PC-9 (cell line): ENCODE data around the gene ICA1. TPM values are rescaled to one million over a fixed set of nuclear protein-coding genes. Genes with fewer than 3 reads are reported as not detected.

Experiments
- BruUV-seq: library from RNA; stranded (reverse); fragments of 400-500 nt; replicated peaks from 2 replicates; lab custom pipeline; 2021; lab: Mats Ljungman, UMichigan
- CTCF ChIA-PET: fragments of 300-600 bp; sonication (Branson Sonifier 250); formaldehyde crosslinking; loops from one replicate; lab custom pipeline; 2022; ENCODE audit warnings: antibody characterized with exemption; lab: Charles Lee
- POLR2A ChIA-PET: fragments of 300-600 bp; sonication (Branson Sonifier 250); formaldehyde crosslinking; loops from one replicate; lab custom pipeline; 2022; ENCODE audit warnings: antibody characterized with exemption; ENCODE audit not compliant: unreplicated experiment; lab: Charles Lee
- DNase-seq, 2 experiments: peaks; one replicate each; pipeline versions ENCODE4 v3.0.0 to v3.0.0-alpha.2; 2015 to 2022; ENCODE audit warnings: mixed read lengths in 1 of 2
- H2AFZ ChIP-seq: fragments of 200-600 bp; sonication (generic); 2 replicates; pipeline ENCODE4 v1.8.1; 2017; ENCODE audit warnings: antibody characterized with exemption
- H3F3A ChIP-seq: fragments of 200-600 bp; sonication (generic); 2 replicates; pipeline ENCODE4 v1.8.1; 2017; ENCODE audit warnings: antibody characterized with exemption, mild to moderate bottlenecking, low read depth; ENCODE audit not compliant: insufficient read depth
- H3K27ac ChIP-seq: fragments of 200-600 bp; sonication (generic); 2 replicates; pipeline ENCODE4 v1.6.1; 2016; ENCODE audit warnings: mixed run types
- H3K27me3 ChIP-seq: fragments of 200-600 bp; sonication (generic); 2 replicates; pipeline ENCODE4 v1.6.1; 2016; ENCODE audit warnings: low read depth, mixed run types; ENCODE audit not compliant: insufficient read depth
- H3K36me3 ChIP-seq: fragments of 200-600 bp; sonication (generic); 2 replicates; pipeline ENCODE4 v1.6.1; 2016; ENCODE audit warnings: low read depth, mixed run types
- H3K4me1 ChIP-seq: fragments of 200-600 bp; sonication (generic); replicated peaks from 2 replicates; pipeline ENCODE4 v1.6.1; 2016; ENCODE audit warnings: mixed run types; ENCODE audit not compliant: insufficient read depth
- H3K4me2 ChIP-seq: fragments of 200-600 bp; sonication (generic); 2 replicates; pipeline ENCODE4 v1.6.1; 2017; ENCODE audit warnings: mixed run types
- H3K4me3 ChIP-seq: fragments of 200-600 bp; sonication (generic); 2 replicates; pipeline ENCODE4 v1.6.1; 2016; ENCODE audit warnings: mixed run types
- H3K79me2 ChIP-seq: fragments of 200-600 bp; sonication (generic); 2 replicates; pipeline ENCODE4 v1.6.1; 2017; ENCODE audit warnings: low read depth, mixed run types
- H3K9me2 ChIP-seq: fragments of 200-600 bp; sonication (generic); 2 replicates; pipeline ENCODE4 v1.8.1; 2017; ENCODE audit warnings: mild to moderate bottlenecking; ENCODE audit not compliant: insufficient read depth
- H3K9me3 ChIP-seq: fragments of 200-600 bp; sonication (generic); 2 replicates; pipeline ENCODE4 v1.8.1; 2016; ENCODE audit warnings: low read depth; ENCODE audit not compliant: insufficient read depth
- H4K20me1 ChIP-seq: fragments of 200-600 bp; sonication (generic); 2 replicates; pipeline ENCODE4 v1.8.1; 2017; ENCODE audit not compliant: insufficient read depth
- CTCF ChIP-seq: fragments of 200-600 bp; sonication (generic); conservative IDR thresholded peaks from 2 replicates; pipeline ENCODE4 v1.6.1; 2017; ENCODE audit warnings: mixed run types, antibody characterized with exemption, mild to moderate bottlenecking, moderate library complexity
- EZH2 ChIP-seq: fragments of 200-600 bp; sonication (generic); IDR thresholded peaks from 2 replicates; pipeline ENCODE4 v1.8.0; 2017; ENCODE audit warnings: antibody characterized with exemption, low read depth
- intact Hi-C: fragments of 100-400 bp; cut with micrococcal nuclease; formaldehyde crosslinking; loops from one replicate; pipeline ENCODE4 v1.10.0; 2022; ENCODE audit not compliant: unreplicated experiment
- total RNA-seq: library from RNA; stranded (reverse); gene quantifications from 2 replicates; pipeline ENCODE4 v1.2.3, GENCODE V29; 2021

ICA1 gene
- total RNA-seq, 1 experiment from 2014 or later = 33.8 TPM

GRCh38 chr7:8161364-8161828 lies 100.6 kb downstream of the ICA1 start:
- TF ChIP-seq EZH2 (no peak), CTCF (no peak)
- Histone ChIP-seq H3F3A (no peaks in the 10 kb centered on the region), H3K9me2 (no peaks in the 10 kb centered on the region), H3K27me3 (no peaks in the 10 kb centered on the region), H3K79me2 (no peaks in the 10 kb centered on the region), H2AFZ (no peak overlapping the region), H3K4me2 (no peak overlapping the region), H4K20me1 (no peaks in the 10 kb centered on the region), H3K36me3 (no peaks in the 10 kb centered on the region), H3K4me3 (no peak overlapping the region), H3K4me1 (no peaks in the 10 kb centered on the region), H3K27ac (no peak overlapping the region), H3K9me3 (0 out of 2 replicates have a peak, but pooled peaks cover under 1% of the 10 kb centered on the region)
- BruUV-seq = no TSS peak
- no peak for DNase-seq
- intact Hi-C loops = no loop called here
- ChIA-PET POLR2A (interaction anchor here (0.7 kb wide), 1 partner anchor 416 kb away, joined by 5 read pairs; no protein-coding TSS in a partner anchor), CTCF (no interaction called here)

- CTCF ChIA-PET = no interaction called here
- no peak for DNase-seq
- H3K9me3 ChIP-seq = 0 out of 2 replicates have a peak, but pooled peaks cover 4% of the 10 kb centered on the region
Measured at GRCh38 chr7:8160779-8161345, 101.1 kb downstream of the ICA1 start.

DNA sequence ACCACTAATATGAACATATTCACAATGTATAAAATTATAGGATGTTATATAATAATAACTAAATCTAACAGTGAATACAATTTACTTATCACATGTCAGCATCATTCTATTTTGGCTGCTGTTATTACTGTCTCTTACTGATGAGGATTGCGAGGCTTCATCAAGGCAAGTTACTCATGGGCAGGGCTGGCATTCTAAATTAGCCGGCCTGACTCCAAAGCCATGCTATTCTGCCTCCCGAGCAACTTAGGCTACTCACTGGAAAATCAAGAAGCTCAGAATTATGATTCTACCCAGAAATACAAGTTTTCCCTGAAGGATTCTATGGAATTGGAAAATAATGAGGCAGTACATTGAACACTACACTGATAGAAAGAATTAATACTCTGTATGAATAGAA lies 101.7 kb downstream of the ICA1 start:
- no TSS peak for BruUV-seq
- 0 out of 2 replicates have a peak, but pooled peaks cover 4% of the 10 kb centered on the region for H3K9me3 ChIP-seq

More at GRCh38 chr7:8160779-8161345, 101.1 kb downstream of the ICA1 start:
- Histone ChIP-seq H2AFZ (no peak overlapping the region), H3K27ac (no peak overlapping the region), H4K20me1 (no peaks in the 10 kb centered on the region), H3K27me3 (no peaks in the 10 kb centered on the region), H3K4me1 (no peaks in the 10 kb centered on the region), H3K79me2 (no peaks in the 10 kb centered on the region), H3K4me3 (no peak overlapping the region), H3K36me3 (no peaks in the 10 kb centered on the region), H3K9me2 (no peaks in the 10 kb centered on the region), H3F3A (no peaks in the 10 kb centered on the region), H3K4me2 (no peak overlapping the region)
- intact Hi-C loops = no loop called here
- TF ChIP-seq EZH2 (no peak), CTCF (no peak)
- POLR2A ChIA-PET = interaction anchor here (0.7 kb wide), 1 partner anchor 415 kb away, joined by 5 read pairs; no protein-coding TSS in a partner anchor
- BruUV-seq = no TSS peak

More for the DNA sequence above, 101.7 kb downstream of the ICA1 start:
- Histone ChIP-seq H3F3A (no peaks in the 10 kb centered on the region), H3K27me3 (no peaks in the 10 kb centered on the region), H3K36me3 (no peaks in the 10 kb centered on the region), H3K4me1 (no peaks in the 10 kb centered on the region), H3K27ac (no peak overlapping the region), H2AFZ (no peak overlapping the region), H3K9me2 (no peaks in the 10 kb centered on the region), H3K4me2 (no peak overlapping the region), H4K20me1 (no peaks in the 10 kb centered on the region), H3K4me3 (no peak overlapping the region), H3K79me2 (no peaks in the 10 kb centered on the region)
- ChIA-PET CTCF (no interaction called here), POLR2A (no interaction called here)
- intact Hi-C loops = no loop called here
- no peak for DNase-seq
- no peak for TF ChIP-seq CTCF
- TF ChIP-seq EZH2 = no peak
